ENCODE results near the gene EMC9. TPM values are rescaled to one million over a fixed set of nuclear protein-coding genes. Genes with fewer than 3 reads are reported as not detected.

EMC9 gene
- total and polyA plus RNA-seq, 10 of the 15 experiments (the other 5 are each of a cell fraction or from before 2014, with no cell fraction given): 15.3 to 60.5 (median 30.3) TPM

DNA sequence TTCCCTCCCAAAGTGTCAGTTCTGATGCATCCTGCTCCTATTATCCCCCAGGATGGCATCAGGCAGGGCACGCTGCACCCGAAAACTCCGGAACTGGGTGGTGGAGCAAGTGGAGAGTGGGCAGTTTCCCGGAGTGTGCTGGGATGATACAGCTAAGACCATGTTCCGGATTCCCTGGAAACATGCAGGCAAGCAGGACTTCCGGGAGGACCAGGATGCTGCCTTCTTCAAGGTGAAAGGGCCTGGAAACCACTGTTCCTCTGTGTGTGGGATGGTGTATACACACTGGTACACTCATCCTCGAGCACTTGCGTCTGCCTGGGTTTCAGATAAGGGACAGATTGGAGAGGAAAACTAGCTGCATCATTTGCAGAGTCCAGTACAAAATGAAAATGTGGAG is 20.7 kb upstream of the EMC9 start (continued):
- no peak for TF ChIP-seq SP1 (IDR thresholded peaks at IDR 0.05; ENCODE audit: low read depth, low read length)
- no peak for TF ChIP-seq EZH2 (IDR thresholded peaks at IDR 0.05; ENCODE audit: borderline replicate concordance, control insufficient read depth, low read depth, low read length)
- TF ChIP-seq MXI1 (IDR thresholded peaks at IDR 0.05; ENCODE audit: low read depth, low read length): no peak
- no peak for TF ChIP-seq ATF7 (IDR thresholded peaks at IDR 0.05; ENCODE audit: low read depth)
- TF ChIP-seq PAX5 (IDR thresholded peaks at IDR 0.05; ENCODE audit: borderline replicate concordance, low read depth, low read length): no peak
- TF ChIP-seq ZNF384 (IDR thresholded peaks at IDR 0.05; ENCODE audit: borderline replicate concordance, low read depth, low read length): no peak
- no peak for TF ChIP-seq DPF2 (IDR thresholded peaks at IDR 0.05)
- TF ChIP-seq NKRF (conservative IDR thresholded peaks at IDR 0.05): no peak
- no peak for TF ChIP-seq CEBPZ (IDR thresholded peaks at IDR 0.05; ENCODE audit: low read depth, low read length)
- TF ChIP-seq RELA (IDR thresholded peaks at IDR 0.05; ENCODE audit: borderline replicate concordance, partially characterized antibody): no peak
- TF ChIP-seq SMAD1 (IDR thresholded peaks at IDR 0.05; ENCODE audit: low read depth, partially characterized antibody): no peak
- no peak for TF ChIP-seq SMAD5 (IDR thresholded peaks at IDR 0.05; ENCODE audit: low read depth)
- TF ChIP-seq IKZF2 (IDR thresholded peaks at IDR 0.05): peak; percentile 21 to 32; a peak in 2 of 4 replicates
- 0 out of 2 replicates have a peak, but pooled peaks have one; percentile 33 for TF ChIP-seq STAT1 (conservative IDR thresholded peaks at IDR 0.05)
